Thoracic aorta (tissue), 2 donors: Measurements from ENCODE around the gene C2CD2L. TPM values are rescaled to one million over a fixed set of nuclear protein-coding genes. Genes with fewer than 3 reads are reported as not detected.

Experiments
- ATAC-seq: fragments of 150-250 bp; one replicate; pipeline ENCODE4 v1.8.0; 2017; ENCODE audit warnings: low read depth; ENCODE audit not compliant: insufficient number of reproducible peaks, low FRiP score
- DNase-seq: peaks from one replicate; pipeline ENCODE4 v3.0.0-alpha.2; 2020; ENCODE audit warnings: low spot score
- H3K27ac ChIP-seq, 2 donors: fragments of 200-600 bp; sonication (generic); 1 replicate in 1 of 2; 2 replicates in 1 of 2; pipeline ENCODE4 v1.5.1; 2016; ENCODE audit warnings: mild to moderate bottlenecking in 2 of 2, moderate library complexity in 2 of 2
- H3K27me3 ChIP-seq: fragments of 200-600 bp; sonication (generic); replicated peaks from 2 replicates; pipeline ENCODE4 v1.6.0; 2016; ENCODE audit warnings: mild to moderate bottlenecking; ENCODE audit not compliant: insufficient read depth
- H3K36me3 ChIP-seq: fragments of 200-600 bp; sonication (generic); one replicate; pipeline ENCODE4 v1.5.1; 2016
- H3K4me1 ChIP-seq, 2 donors: fragments of 200-600 bp; sonication (generic); 1 replicate in 1 of 2; 2 replicates in 1 of 2; pipeline versions ENCODE4 v1.5.1 to v1.6.0; 2016; ENCODE audit warnings: low read depth in 2 of 2, mild to moderate bottlenecking in 1 of 2; ENCODE audit not compliant: control insufficient read depth in 1 of 2
- H3K4me3 ChIP-seq: fragments of 200-600 bp; sonication (generic); 2 replicates; pipeline ENCODE4 v1.5.1; 2016; ENCODE audit warnings: mild to moderate bottlenecking
- H3K9me3 ChIP-seq: fragments of 200-600 bp; sonication (generic); 2 replicates; pipeline ENCODE4 v1.5.1; 2016
- CTCF ChIP-seq: fragments of 200-600 bp; sonication (generic); IDR thresholded peaks from one replicate; pipeline ENCODE4 v1.5.1; 2019; ENCODE audit warnings: antibody characterized with exemption
- total RNA-seq, 2 donors: library from RNA; depleted of rRNA; stranded (reverse); fragments of >200 nt; gene quantifications; one replicate each; pipeline versions ENCODE4 v1.1.0 to v1.2.3, GENCODE V29; 2016

Gene C2CD2L
- total RNA-seq, 2 donors from 2014 or later: 10.0 to 13.4 TPM

- no peaks in the 10 kb centered on the region for H3K9me3 ChIP-seq
- DNase-seq (no peak), ATAC-seq (no peak)
- peaks cover 16 to 32% of the 10 kb centered on the region in 2 donors for H3K4me1 ChIP-seq
- no peak for TF ChIP-seq CTCF
- H3K36me3 ChIP-seq: no peaks in the 10 kb centered on the region
- H3K4me3 ChIP-seq: no peak overlapping the region
- H3K27ac ChIP-seq: no peak overlapping the region
- H3K27me3 ChIP-seq: no peaks in the 10 kb centered on the region
These were observed 17.8 kb upstream of the C2CD2L start for GRCh38 chr11:119089319-119089718.

- H3K27ac ChIP-seq: no peak overlapping the region
- H3K4me3 ChIP-seq: no peak overlapping the region
- DNase-seq (no peak), ATAC-seq (no peak)
- TF ChIP-seq CTCF: no peak
- peaks cover 16 to 24% of the 10 kb centered on the region in 2 donors for H3K4me1 ChIP-seq
- no peaks in the 10 kb centered on the region for H3K9me3 ChIP-seq
- H3K27me3 ChIP-seq: no peaks in the 10 kb centered on the region
- H3K36me3 ChIP-seq: no peaks in the 10 kb centered on the region
These were observed 16.0 kb upstream of the C2CD2L start for GRCh38 chr11:119091178-119091577.

- no peaks in the 10 kb centered on the region for H3K27me3 ChIP-seq
- H3K4me1 ChIP-seq: peaks cover 16 to 23% of the 10 kb centered on the region in 2 donors
- peak overlapping the region in 1 of 2 donors; percentile 88 for H3K27ac ChIP-seq
- no peaks in the 10 kb centered on the region for H3K9me3 ChIP-seq
- ATAC-seq: no peak
- H3K4me3 ChIP-seq: no peak overlapping the region
- H3K36me3 ChIP-seq: peaks cover 9% of the 10 kb centered on the region
- no peak for TF ChIP-seq CTCF
- no peak for DNase-seq
These were observed 14.9 kb upstream of the C2CD2L start for GRCh38 chr11:119091966-119092879.

GRCh38 chr11:119092880-119093842 lies 14.0 kb upstream of the C2CD2L start:
- ATAC-seq (no peak), DNase-seq (no peak)
- no peak for TF ChIP-seq CTCF
- peaks cover 16 to 23% of the 10 kb centered on the region in 2 donors for H3K4me1 ChIP-seq
- peaks cover 18% of the 10 kb centered on the region for H3K36me3 ChIP-seq
- no peaks in the 10 kb centered on the region for H3K9me3 ChIP-seq
- peak overlapping the region; percentile 86 for H3K4me3 ChIP-seq
- no peaks in the 10 kb centered on the region for H3K27me3 ChIP-seq
- H3K27ac ChIP-seq: peak overlapping the region; percentile 88 to 95
